ENCODE results near the gene OR51D1. TPM values are rescaled to one million over a fixed set of nuclear protein-coding genes. Genes with fewer than 3 reads are reported as not detected.

The OR51D1 gene
- total and polyA plus RNA-seq, 9 of the 15 experiments (the other 6 are each of a cell fraction or from before 2014, with no cell fraction given): not detected

DNA sequence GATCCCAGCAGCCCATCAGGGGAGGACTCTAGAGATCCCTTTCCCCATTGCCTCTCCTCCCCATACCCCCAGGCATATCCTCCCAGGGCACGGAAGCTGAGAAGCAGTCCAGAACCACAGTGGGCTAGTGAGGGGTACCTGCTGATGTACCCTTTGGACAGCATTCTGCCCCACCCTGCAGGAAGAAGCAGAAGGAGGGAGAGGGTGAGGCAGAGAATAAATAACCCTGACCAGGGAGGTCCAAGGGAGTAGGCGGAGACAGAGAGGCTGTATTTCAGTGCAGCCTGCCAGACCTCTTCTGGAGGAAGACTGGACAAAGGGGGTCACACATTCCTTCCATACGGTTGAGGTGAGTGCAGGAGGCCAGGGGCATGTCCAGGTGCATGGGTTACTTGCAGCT, 6.4 kb downstream of the OR51D1 start, which contains the start of gene OR51E1:
OR51E1 (plus strand) TSS at position 301 of the 400 bp plus-strand sequence. CDS start 8,545 bp downstream, outside the sequence.
- no peak within 1 kb of the TSS for H3K27ac ChIP-seq (ENCODE audit: extremely low read depth, low read depth, low read length)
- ATAC-seq (no peak), FAIRE-seq (no peak), DNase-seq (ENCODE audit: extremely low read depth in 1 of 4, low spot score in 3 of 4) (no peak)
- H3K36me3 ChIP-seq (ENCODE audit: control insufficient read depth, insufficient read depth, low read length): no peaks in the 10 kb centered on the region
- peaks cover 0 to 36% of the 10 kb centered on the region in 2 experiments; a peak in 2 of 5 replicates for H3K27me3 ChIP-seq (ENCODE audit: control insufficient read depth in 2 of 2, insufficient read depth in 2 of 2, low read length in 2 of 2)
- peak within 1 kb of the TSS; percentile 25; the same call in 1 of the 2 replicates for H3K4me2 ChIP-seq (ENCODE audit: insufficient read depth, low read length)
- no peak within 1 kb of the TSS for H3K9ac ChIP-seq (ENCODE audit: insufficient read depth in 1 of 2, low read depth in 2 of 2, low read length in 2 of 2)
- intact Hi-C loops (cut with micrococcal nuclease): no loop called here
- H3K4me3 ChIP-seq: no peak within 1 kb of the TSS
- in situ Hi-C loops (cut with MboI): loop anchor here (25.0 kb wide), 1 partner anchor 1694 kb away; no protein-coding TSS in a partner anchor
- peak within 1 kb of the TSS; percentile 69 for H2AFZ ChIP-seq (ENCODE audit: low read depth, low read length)
- no TSS peak for BruUV-seq (replicated peaks)
- no peaks in the 10 kb centered on the region for H3K9me1 ChIP-seq (ENCODE audit: control insufficient read depth, insufficient read depth, low read length)
- H3K79me2 ChIP-seq (ENCODE audit: control insufficient read depth, insufficient read depth, low read length): no peaks in the 10 kb centered on the region
- H4K20me1 ChIP-seq (replicated peaks; ENCODE audit: control insufficient read depth, insufficient read depth, low read length): no peaks in the 10 kb centered on the region
- no peaks in the 10 kb centered on the region for H3K9me3 ChIP-seq (replicated peaks; ENCODE audit: control insufficient read depth, insufficient read depth, low read depth, low read length)
- CTCF ChIA-PET (ENCODE audit: low intra/inter-chr PET ratio): no interaction called here
- TF ChIP-seq ARNT (IDR thresholded peaks at IDR 0.05) (no peak), MECOM (CRISPR knock-in tag; IDR thresholded peaks at IDR 0.05) (no peak), SREBF2 (CRISPR knock-in tag; IDR thresholded peaks at IDR 0.05) (no peak), ARID2 (IDR thresholded peaks at IDR 0.05) (no peak)
- TF ChIP-seq, protein P1, sequence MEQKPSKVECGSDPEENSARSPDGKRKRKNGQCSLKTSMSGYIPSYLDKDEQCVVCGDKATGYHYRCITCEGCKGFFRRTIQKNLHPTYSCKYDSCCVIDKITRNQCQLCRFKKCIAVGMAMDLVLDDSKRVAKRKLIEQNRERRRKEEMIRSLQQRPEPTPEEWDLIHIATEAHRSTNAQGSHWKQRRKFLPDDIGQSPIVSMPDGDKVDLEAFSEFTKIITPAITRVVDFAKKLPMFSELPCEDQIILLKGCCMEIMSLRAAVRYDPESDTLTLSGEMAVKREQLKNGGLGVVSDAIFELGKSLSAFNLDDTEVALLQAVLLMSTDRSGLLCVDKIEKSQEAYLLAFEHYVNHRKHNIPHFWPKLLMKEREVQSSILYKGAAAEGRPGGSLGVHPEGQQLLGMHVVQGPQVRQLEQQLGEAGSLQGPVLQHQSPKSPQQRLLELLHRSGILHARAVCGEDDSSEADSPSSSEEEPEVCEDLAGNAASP (IDR thresholded peaks at IDR 0.05): no peak
- TF ChIP-seq, protein P2, sequence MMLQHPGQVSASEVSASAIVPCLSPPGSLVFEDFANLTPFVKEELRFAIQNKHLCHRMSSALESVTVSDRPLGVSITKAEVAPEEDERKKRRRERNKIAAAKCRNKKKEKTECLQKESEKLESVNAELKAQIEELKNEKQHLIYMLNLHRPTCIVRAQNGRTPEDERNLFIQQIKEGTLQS (IDR thresholded peaks at IDR 0.05): no peak
- TF ChIP-seq, protein P2 (CRISPR knock-in tag; conservative IDR thresholded peaks at IDR 0.05): no peak
- peaks cover 0 to 4% of the 10 kb centered on the region in 2 experiments; a peak in 2 of 5 replicates for H3K4me1 ChIP-seq (replicated peaks in 1 of 2; ENCODE audit: control insufficient read depth in 2 of 2, insufficient read depth in 2 of 2, low read length in 2 of 2)
- POLR2A ChIA-PET: no interaction called here
- WGBS (ENCODE audit: insufficient coverage, low coverage, missing lambda C conversion rate): 13% methylated on average over 3 of the region's 3 CpGs

Measured in K562 (cell line).